Testis (tissue), 2 donors: ENCODE data around the gene GRIA4.

Experiments used
- POLR2A ChIP-seq: fragments of 450-650 bp; IDR thresholded peaks from one replicate; pipeline ENCODE4 v1.6.1; 2017; ENCODE audit warnings: antibody characterized with exemption, mild to moderate bottlenecking, moderate library complexity
- TF ChIP-seq, protein P1 (sequence below), 3 experiments: fragments of 450-650 bp in 2 of 3; fragments of 200-600 bp in 1 of 3; sonication (generic) in 1 of 3; IDR thresholded peaks; one replicate each; pipeline ENCODE4 v1.5.1; 2016 to 2019; ENCODE audit warnings: antibody characterized with exemption in 3 of 3, mild to moderate bottlenecking in 2 of 3, moderate library complexity in 1 of 3

DNA sequence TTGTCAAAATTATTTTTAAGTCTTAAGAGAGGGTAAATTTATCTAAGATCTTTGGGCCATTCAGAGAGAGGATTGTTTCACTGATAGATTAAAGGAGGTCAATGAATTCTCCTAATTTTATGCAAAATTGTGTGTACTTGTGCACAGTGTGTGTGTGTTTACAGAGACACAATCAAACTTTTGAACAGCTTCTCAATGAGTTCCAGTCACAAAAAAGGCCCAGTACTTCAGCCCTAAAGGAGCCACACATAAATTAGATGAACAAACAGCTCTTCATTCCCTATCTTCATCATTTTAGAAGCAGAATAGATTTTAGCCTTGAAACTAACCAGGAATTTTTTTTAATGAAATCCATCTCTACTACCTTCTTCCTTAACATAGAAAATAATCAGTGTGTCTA, 9.7 kb downstream of the GRIA4 start:
- TF ChIP-seq, protein P1, sequence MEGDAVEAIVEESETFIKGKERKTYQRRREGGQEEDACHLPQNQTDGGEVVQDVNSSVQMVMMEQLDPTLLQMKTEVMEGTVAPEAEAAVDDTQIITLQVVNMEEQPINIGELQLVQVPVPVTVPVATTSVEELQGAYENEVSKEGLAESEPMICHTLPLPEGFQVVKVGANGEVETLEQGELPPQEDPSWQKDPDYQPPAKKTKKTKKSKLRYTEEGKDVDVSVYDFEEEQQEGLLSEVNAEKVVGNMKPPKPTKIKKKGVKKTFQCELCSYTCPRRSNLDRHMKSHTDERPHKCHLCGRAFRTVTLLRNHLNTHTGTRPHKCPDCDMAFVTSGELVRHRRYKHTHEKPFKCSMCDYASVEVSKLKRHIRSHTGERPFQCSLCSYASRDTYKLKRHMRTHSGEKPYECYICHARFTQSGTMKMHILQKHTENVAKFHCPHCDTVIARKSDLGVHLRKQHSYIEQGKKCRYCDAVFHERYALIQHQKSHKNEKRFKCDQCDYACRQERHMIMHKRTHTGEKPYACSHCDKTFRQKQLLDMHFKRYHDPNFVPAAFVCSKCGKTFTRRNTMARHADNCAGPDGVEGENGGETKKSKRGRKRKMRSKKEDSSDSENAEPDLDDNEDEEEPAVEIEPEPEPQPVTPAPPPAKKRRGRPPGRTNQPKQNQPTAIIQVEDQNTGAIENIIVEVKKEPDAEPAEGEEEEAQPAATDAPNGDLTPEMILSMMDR (IDR thresholded peaks at IDR 0.05) = no peak
- no peak for TF ChIP-seq POLR2A
